ENCODE results near the gene RABEP2. TPM values are rescaled to one million over a fixed set of nuclear protein-coding genes. Genes with fewer than 3 reads are reported as not detected.
"Not testable (repeated sequence)": the region's sequence is repeated elsewhere in the genome, so short reads cannot be mapped to it uniquely, and the experiment has no call there.

The RABEP2 gene
- total RNA-seq, 1 experiment from 2014 or later: 17.8 TPM

- CTCF ChIA-PET: no interaction called here
- no peak overlapping the region for H3K4me3 Mint-ChIP-seq (ENCODE audit: unreplicated experiment)
- H3K36me3 Mint-ChIP-seq (ENCODE audit: insufficient read depth, unreplicated experiment): no peaks in the 10 kb centered on the region
- TF ChIP-seq, protein P1, sequence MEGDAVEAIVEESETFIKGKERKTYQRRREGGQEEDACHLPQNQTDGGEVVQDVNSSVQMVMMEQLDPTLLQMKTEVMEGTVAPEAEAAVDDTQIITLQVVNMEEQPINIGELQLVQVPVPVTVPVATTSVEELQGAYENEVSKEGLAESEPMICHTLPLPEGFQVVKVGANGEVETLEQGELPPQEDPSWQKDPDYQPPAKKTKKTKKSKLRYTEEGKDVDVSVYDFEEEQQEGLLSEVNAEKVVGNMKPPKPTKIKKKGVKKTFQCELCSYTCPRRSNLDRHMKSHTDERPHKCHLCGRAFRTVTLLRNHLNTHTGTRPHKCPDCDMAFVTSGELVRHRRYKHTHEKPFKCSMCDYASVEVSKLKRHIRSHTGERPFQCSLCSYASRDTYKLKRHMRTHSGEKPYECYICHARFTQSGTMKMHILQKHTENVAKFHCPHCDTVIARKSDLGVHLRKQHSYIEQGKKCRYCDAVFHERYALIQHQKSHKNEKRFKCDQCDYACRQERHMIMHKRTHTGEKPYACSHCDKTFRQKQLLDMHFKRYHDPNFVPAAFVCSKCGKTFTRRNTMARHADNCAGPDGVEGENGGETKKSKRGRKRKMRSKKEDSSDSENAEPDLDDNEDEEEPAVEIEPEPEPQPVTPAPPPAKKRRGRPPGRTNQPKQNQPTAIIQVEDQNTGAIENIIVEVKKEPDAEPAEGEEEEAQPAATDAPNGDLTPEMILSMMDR (IDR thresholded peaks at IDR 0.05; ENCODE audit: unreplicated experiment): no peak
- POLR2A ChIA-PET: no interaction called here
- no peak for DNase-seq (ENCODE audit: unreplicated experiment)
- no peaks in the 10 kb centered on the region for H3K27me3 Mint-ChIP-seq (ENCODE audit: insufficient read depth, unreplicated experiment)
- no TSS peak for BruUV-seq (replicated peaks)
- H3K27ac Mint-ChIP-seq (ENCODE audit: low read depth, unreplicated experiment): no peak overlapping the region
- H3K4me1 Mint-ChIP-seq (ENCODE audit: insufficient read depth, unreplicated experiment): no peaks in the 10 kb centered on the region
- H3K9me3 Mint-ChIP-seq (ENCODE audit: unreplicated experiment): no peaks in the 10 kb centered on the region
- intact Hi-C loops (cut with micrococcal nuclease): no loop called here
Measured at GRCh38 chr16:28930203-28930602, 5.2 kb upstream of the RABEP2 start.

GRCh38 chr16:28927815-28928214 is 2.8 kb upstream of the RABEP2 start:
- no peak overlapping the region for H3K4me3 Mint-ChIP-seq (ENCODE audit: unreplicated experiment)
- no peaks in the 10 kb centered on the region for H3K27me3 Mint-ChIP-seq (ENCODE audit: insufficient read depth, unreplicated experiment)
- POLR2A ChIA-PET: interaction anchor here (0.6 to 4.0 kb wide), 2 partner anchors 17 to 105 kb away, joined by 3 to 27 read pairs; partner anchors contain the start of gene ATXN2L
- intact Hi-C loops (cut with micrococcal nuclease): no loop called here
- CTCF ChIA-PET: interaction anchor here (0.6 to 2.2 kb wide), 5 partner anchors 16 to 938 kb away, joined by 3 to 22 read pairs (median 7); no protein-coding TSS in a partner anchor
- no peak for DNase-seq (ENCODE audit: unreplicated experiment)
- H3K4me1 Mint-ChIP-seq (ENCODE audit: insufficient read depth, unreplicated experiment): peaks cover 9% of the 10 kb centered on the region
- no peaks in the 10 kb centered on the region for H3K36me3 Mint-ChIP-seq (ENCODE audit: insufficient read depth, unreplicated experiment)
- H3K27ac Mint-ChIP-seq (ENCODE audit: low read depth, unreplicated experiment): no peak overlapping the region
- BruUV-seq (replicated peaks): no TSS peak
- no peaks in the 10 kb centered on the region for H3K9me3 Mint-ChIP-seq (ENCODE audit: unreplicated experiment)
- TF ChIP-seq, protein P1 (IDR thresholded peaks at IDR 0.05; ENCODE audit: unreplicated experiment): no peak

DNA sequence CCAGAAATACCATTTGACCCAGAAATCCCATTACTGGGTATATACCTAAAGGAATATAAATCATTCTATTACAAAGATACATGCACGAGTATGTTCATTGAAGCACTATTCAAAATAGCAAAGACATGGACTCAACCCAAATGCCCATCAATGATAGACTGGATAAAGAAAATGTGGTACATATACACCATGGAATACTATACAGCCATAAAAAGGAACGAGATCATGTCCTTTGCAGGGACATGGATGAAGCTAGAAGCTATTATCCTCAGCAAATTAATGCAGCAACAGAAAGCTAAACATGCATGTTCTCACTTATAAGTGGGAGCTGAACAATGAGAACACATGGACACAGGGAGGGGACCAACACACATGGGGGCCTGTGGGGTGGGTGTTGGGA is 1.2 kb upstream of the RABEP2 start:
- intact Hi-C loops (cut with micrococcal nuclease); BruUV-seq (replicated peaks): not testable (repeated sequence)
- H3K4me1 Mint-ChIP-seq (ENCODE audit: insufficient read depth, unreplicated experiment): peaks cover 11% of the 10 kb centered on the region

GRCh38 chr16:28925386-28926228 is 569 bp upstream of the RABEP2 start:
- CTCF ChIA-PET: interaction anchor here (0.8 to 2.2 kb wide), 2 partner anchors 20 to 23 kb away, joined by 3 to 22 read pairs; no protein-coding TSS in a partner anchor
- intact Hi-C loops (cut with micrococcal nuclease): loop anchor here (1.0 kb wide), 1 partner anchor 20 kb away; no protein-coding TSS in a partner anchor
- H3K9me3 Mint-ChIP-seq (ENCODE audit: unreplicated experiment): no peaks in the 10 kb centered on the region
- H3K4me1 Mint-ChIP-seq (ENCODE audit: insufficient read depth, unreplicated experiment): peaks cover 15% of the 10 kb centered on the region
- H3K4me3 Mint-ChIP-seq (ENCODE audit: unreplicated experiment): peak overlapping the region; percentile 85
- peak overlapping the region; percentile 76 for H3K27ac Mint-ChIP-seq (ENCODE audit: low read depth, unreplicated experiment)
- H3K36me3 Mint-ChIP-seq (ENCODE audit: insufficient read depth, unreplicated experiment): no peaks in the 10 kb centered on the region
- H3K27me3 Mint-ChIP-seq (ENCODE audit: insufficient read depth, unreplicated experiment): no peaks in the 10 kb centered on the region
- DNase-seq (ENCODE audit: unreplicated experiment): peak; percentile 68
- TF ChIP-seq, protein P1 (IDR thresholded peaks at IDR 0.05; ENCODE audit: unreplicated experiment): no peak
- POLR2A ChIA-PET: interaction anchor here (0.7 to 4.0 kb wide), 12 partner anchors 10 to 103 kb away, joined by 3 to 27 read pairs (median 6); partner anchors contain the start of genes ATXN2L, NFATC2IP, SH2B1 and TUFM
- BruUV-seq (replicated peaks): no TSS peak

More for the DNA sequence above, 1.2 kb upstream of the RABEP2 start:
- ChIA-PET POLR2A (interaction anchor here (0.7 to 4.0 kb wide), 9 partner anchors 10 to 104 kb away, joined by 3 to 27 read pairs (median 8); partner anchors contain the start of genes ATXN2L, NFATC2IP and SH2B1), CTCF (interaction anchor here (0.8 to 2.2 kb wide), 3 partner anchors 18 to 22 kb away, joined by 3 to 22 read pairs (median 7); no protein-coding TSS in a partner anchor)
- not testable (repeated sequence) for DNase-seq (ENCODE audit: unreplicated experiment); H3K9me3 Mint-ChIP-seq (ENCODE audit: unreplicated experiment); H3K27me3 Mint-ChIP-seq (ENCODE audit: insufficient read depth, unreplicated experiment); H3K36me3 Mint-ChIP-seq (ENCODE audit: insufficient read depth, unreplicated experiment)
- peak overlapping the region; percentile 85 for H3K4me3 Mint-ChIP-seq (ENCODE audit: unreplicated experiment)
- H3K27ac Mint-ChIP-seq (ENCODE audit: low read depth, unreplicated experiment): peak overlapping the region; percentile 76
